Measurements from ENCODE around the gene SRI. TPM values are rescaled to one million over a fixed set of nuclear protein-coding genes. Genes with fewer than 3 reads are reported as not detected.
"Not testable (repeated sequence)": the region's sequence is repeated elsewhere in the genome, so short reads cannot be mapped to it uniquely, and the experiment has no call there.

SRI gene
- 42.3 TPM for total RNA-seq

GRCh38 chr7:88219781-88220747 is at the start of gene SRI:
TSS of gene SRI (minus strand) at chr7:88220038. CDS start at chr7:88220026, 12 bp downstream.
- DNase-seq, result peak; percentile 76

- DNase-seq, result no peak
Measured at GRCh38 chr7:88269586-88269985, 49.7 kb upstream of the SRI start.

GRCh38 chr7:88268858-88269257 is 49.0 kb upstream of the SRI start:
- DNase-seq, result no peak

- no peak for DNase-seq
Measured at GRCh38 chr7:88268051-88268450, 48.2 kb upstream of the SRI start.

- DNase-seq, result no peak
Measured at GRCh38 chr7:88267421-88267820, 47.6 kb upstream of the SRI start.

GRCh38 chr7:88264987-88265386 is 45.1 kb upstream of the SRI start:
- DNase-seq, result not testable (repeated sequence)

- DNase-seq, result no peak
Measured at GRCh38 chr7:88262562-88262961, 42.7 kb upstream of the SRI start.

- DNase-seq, result no peak
Measured at GRCh38 chr7:88260719-88261118, 40.9 kb upstream of the SRI start.

- DNase-seq, result no peak
Measured at GRCh38 chr7:88259656-88260380, 40.0 kb upstream of the SRI start.

- not testable (repeated sequence) for DNase-seq
Measured at GRCh38 chr7:88258296-88258695, 38.5 kb upstream of the SRI start.

GRCh38 chr7:88256906-88257305 is 37.1 kb upstream of the SRI start:
- DNase-seq, result no peak

GRCh38 chr7:88254721-88255424 is 35.0 kb upstream of the SRI start:
- DNase-seq, result no peak

- DNase-seq, result no peak
Measured at GRCh38 chr7:88253640-88254039, 33.8 kb upstream of the SRI start.

GRCh38 chr7:88244258-88244657 is 24.4 kb upstream of the SRI start:
- no peak for DNase-seq

GRCh38 chr7:88243345-88243909 is 23.6 kb upstream of the SRI start:
- DNase-seq, result peak; percentile 68

- no peak for DNase-seq
Measured at GRCh38 chr7:88239852-88240251, 20.0 kb upstream of the SRI start.

- DNase-seq, result no peak
Measured at GRCh38 chr7:88233828-88234227, 14.0 kb upstream of the SRI start.

- no peak for DNase-seq
Measured at GRCh38 chr7:88230646-88231045, 10.8 kb upstream of the SRI start.

GRCh38 chr7:88229302-88229995 is 9.6 kb upstream of the SRI start:
- DNase-seq, result no peak

- DNase-seq, result no peak
Measured at GRCh38 chr7:88226886-88227516, 7.2 kb upstream of the SRI start.

- no peak for DNase-seq
Measured at GRCh38 chr7:88226201-88226600, 6.4 kb upstream of the SRI start.

Data from skin of body (tissue), 2 donors.